BJ (cell line): ENCODE data around the gene MAP3K13. TPM values are rescaled to one million over a fixed set of nuclear protein-coding genes. Genes with fewer than 3 reads are reported as not detected.
"Not testable (repeated sequence)": the region's sequence is repeated elsewhere in the genome, so short reads cannot be mapped to it uniquely, and the experiment has no call there.

Experiments used
- CTCF ChIA-PET: fragments of 350-600 bp; formaldehyde crosslinking; extraction: SDS; loops from one replicate; lab custom pipeline; 2021; ENCODE audit warnings: antibody characterized with exemption, inconsistent platforms; lab: Yijun Ruan, JAX
- POLR2A ChIA-PET: fragments of 300-600 bp; sonication (Branson Sonifier 250); formaldehyde crosslinking; extraction: SDS; loops from one replicate; lab custom pipeline; 2021; ENCODE audit warnings: antibody characterized with exemption; lab: Charles Lee
- DNase-seq: peaks from one replicate; pipeline ENCODE4 v3.0.0-alpha.2; 2011; ENCODE audit warnings: low read depth
- H3K27me3 ChIP-seq: 2 replicates; pipeline ENCODE4 v1.6.0; 2011; ENCODE audit warnings: low read length; ENCODE audit not compliant: control insufficient read depth, insufficient read depth
- H3K36me3 ChIP-seq: 2 replicates; pipeline ENCODE4 v1.5.1; 2011; ENCODE audit warnings: low read length; ENCODE audit not compliant: control insufficient read depth, insufficient read depth
- H3K4me3 ChIP-seq: 2 replicates; pipeline ENCODE4 v1.5.1; 2011; ENCODE audit warnings: low read depth, mild to moderate bottlenecking, control low read depth, low read length
- CTCF ChIP-seq: IDR thresholded peaks from 2 replicates; pipeline ENCODE4 v1.5.1; 2011; ENCODE audit warnings: low read depth, mild to moderate bottlenecking, control low read depth, inconsistent platforms, low read length, moderate library complexity; ENCODE audit not compliant: insufficient read depth
- polyA plus RNA-seq: library from polyadenylated mRNA; depleted of rRNA; stranded (reverse); fragments of >200 nt; gene quantifications from 2 replicates; pipeline ENCODE4 v1.2.3, GENCODE V29; 2011

The MAP3K13 gene
- polyA plus RNA-seq, 1 experiment: 8.9 TPM

- Histone ChIP-seq H3K27me3 (no peaks in the 10 kb centered on the region), H3K4me3 (no peak overlapping the region), H3K36me3 (peaks cover 3% of the 10 kb centered on the region)
- ChIA-PET POLR2A (no interaction called here), CTCF (interaction anchor here (2.6 kb wide), 1 partner anchor 9 kb away, joined by 9 read pairs; no protein-coding TSS in a partner anchor)
- TF ChIP-seq CTCF: no peak
- DNase-seq: no peak
Measured at GRCh38 chr3:185469542-185469941, 106.6 kb downstream of the MAP3K13 start.

- no peak for DNase-seq
- no peak for TF ChIP-seq CTCF
- H3K36me3 ChIP-seq: peaks cover 3% of the 10 kb centered on the region
- CTCF ChIA-PET: interaction anchor here (2.6 kb wide), 1 partner anchor 10 kb away, joined by 9 read pairs; no protein-coding TSS in a partner anchor
- no peaks in the 10 kb centered on the region for H3K27me3 ChIP-seq
- POLR2A ChIA-PET: no interaction called here
- H3K4me3 ChIP-seq: no peak overlapping the region
Measured at GRCh38 chr3:185470323-185470722, 107.4 kb downstream of the MAP3K13 start.

- Histone ChIP-seq H3K4me3 (no peak overlapping the region), H3K27me3 (no peaks in the 10 kb centered on the region), H3K36me3 (peaks cover 2% of the 10 kb centered on the region)
- ChIA-PET CTCF (interaction anchor here (1.5 kb wide), 1 partner anchor 101 kb away, joined by 4 read pairs; no protein-coding TSS in a partner anchor), POLR2A (no interaction called here)
- no peak for TF ChIP-seq CTCF
- DNase-seq: no peak
Measured at GRCh38 chr3:185473290-185473815, 110.4 kb downstream of the MAP3K13 start.

GRCh38 chr3:185474922-185475321 lies 112.0 kb downstream of the MAP3K13 start:
- H3K27me3 ChIP-seq, H3K36me3 ChIP-seq, POLR2A ChIA-PET, DNase-seq, H3K4me3 ChIP-seq: not testable (repeated sequence)
- CTCF ChIA-PET: interaction anchor here (0.8 to 1.0 kb wide), 2 partner anchors 14 to 100 kb away, joined by 3 read pairs; no protein-coding TSS in a partner anchor

- Histone ChIP-seq H3K36me3 (peaks cover 3% of the 10 kb centered on the region), H3K4me3 (no peak overlapping the region), H3K27me3 (no peaks in the 10 kb centered on the region)
- ChIA-PET CTCF (no interaction called here), POLR2A (no interaction called here)
- no peak for DNase-seq
- TF ChIP-seq CTCF: no peak
Measured at GRCh38 chr3:185477316-185477715, 114.4 kb downstream of the MAP3K13 start.
